Activated T-cell treated with anti-CD3 and anti-CD28 coated beads for 48 hours (primary cell): Measurements from ENCODE around the gene CDH24.

Experiments
- DNase-seq: peaks from one replicate; pipeline ENCODE4 v3.0.0-alpha.2; 2020; ENCODE audit warnings: low read depth

Gene CDH24

GRCh38 chr14:23060536-23061260 is 3.4 kb upstream of the CDH24 start:
- DNase-seq: no peak

- no peak for DNase-seq
These were observed 1.6 kb upstream of the CDH24 start for GRCh38 chr14:23058654-23059504.

GRCh38 chr14:23057757-23058653 is 685 bp upstream of the CDH24 start:
- peak; percentile 85 for DNase-seq

- peak; percentile 58 for DNase-seq
These were observed 970 bp downstream of the CDH24 start for GRCh38 chr14:23056145-23056955.

- no peak for DNase-seq
These were observed 1.6 kb downstream of the CDH24 start for GRCh38 chr14:23055621-23056144.

- no peak for DNase-seq
These were observed 2.2 kb downstream of the CDH24 start for GRCh38 chr14:23055147-23055550.

- no peak for DNase-seq
These were observed 3.1 kb downstream of the CDH24 start for GRCh38 chr14:23054000-23054811.

GRCh38 chr14:23053426-23053825 is 3.9 kb downstream of the CDH24 start:
- DNase-seq: no peak

GRCh38 chr14:23052671-23053070 is 4.6 kb downstream of the CDH24 start:
- no peak for DNase-seq

- DNase-seq: no peak
These were observed 5.1 kb downstream of the CDH24 start for GRCh38 chr14:23052182-23052623.

- no peak for DNase-seq
These were observed 5.9 kb downstream of the CDH24 start for GRCh38 chr14:23051141-23052057.

- no peak for DNase-seq
These were observed 8.3 kb downstream of the CDH24 start for GRCh38 chr14:23049011-23049410.

GRCh38 chr14:23047751-23048693 is 9.3 kb downstream of the CDH24 start:
- no peak for DNase-seq

- DNase-seq: no peak
These were observed 10.2 kb downstream of the CDH24 start for GRCh38 chr14:23047034-23047634.

GRCh38 chr14:23045419-23046357 is 11.6 kb downstream of the CDH24 start:
- no peak for DNase-seq

GRCh38 chr14:23044840-23045239 is 12.5 kb downstream of the CDH24 start:
- DNase-seq: no peak
